Neuronal stem cell (in vitro differentiated cells): ENCODE measurements around the gene RPRD2.

Experiments used
- DNase-seq: peaks from one replicate; pipeline ENCODE4 v3.0.0-alpha.2; 2013; ENCODE audit warnings: low spot score
- H2AFZ ChIP-seq: one replicate; pipeline ENCODE4 v1.6.1; 2013; ENCODE audit warnings: mild to moderate bottlenecking, low read length, inconsistent platforms
- H2AK5ac ChIP-seq: 2 replicates; pipeline ENCODE4 v1.6.1; 2013; ENCODE audit warnings: low read depth, mild to moderate bottlenecking, inconsistent platforms, low read length, moderate library complexity, mixed read lengths
- H2BK120ac ChIP-seq: 2 replicates; pipeline ENCODE4 v1.6.1; 2013; ENCODE audit warnings: low read depth, mild to moderate bottlenecking, inconsistent platforms, low read length, moderate library complexity, mixed read lengths
- H2BK12ac ChIP-seq: one replicate; pipeline ENCODE4 v1.6.1; 2013; ENCODE audit warnings: low read length, inconsistent platforms
- H2BK15ac ChIP-seq: 2 replicates; pipeline ENCODE4 v1.6.1; 2013; ENCODE audit warnings: mild to moderate bottlenecking, low read length, inconsistent platforms, mixed read lengths
- H2BK5ac ChIP-seq: one replicate; pipeline ENCODE4 v1.6.1; 2013; ENCODE audit warnings: inconsistent platforms, mild to moderate bottlenecking, low read length, moderate library complexity
- H3K14ac ChIP-seq: one replicate; pipeline ENCODE4 v1.6.1; 2013; ENCODE audit warnings: low read length, inconsistent platforms
- H3K18ac ChIP-seq: 2 replicates; pipeline ENCODE4 v1.6.1; 2013; ENCODE audit warnings: low read length, inconsistent platforms
- H3K23ac ChIP-seq: 2 replicates; pipeline ENCODE4 v1.6.1; 2013; ENCODE audit warnings: low read depth, mild to moderate bottlenecking, mixed read lengths, low read length, inconsistent platforms; ENCODE audit not compliant: poor library complexity
- H3K27ac ChIP-seq: replicated peaks from 3 replicates; pipeline ENCODE4 v1.5.1; 2013; ENCODE audit warnings: low read length, inconsistent platforms
- H3K27me3 ChIP-seq, 3 experiments: 2 replicates each; pipeline ENCODE4 v1.6.1; 2013; ENCODE audit warnings: low read length in 3 of 3, mild to moderate bottlenecking in 2 of 3, inconsistent platforms in 1 of 3, low read depth in 1 of 3, mixed read lengths in 1 of 3, moderate library complexity in 1 of 3; ENCODE audit not compliant: control insufficient read depth in 3 of 3, insufficient read depth in 3 of 3
- H3K36me3 ChIP-seq, 2 donors: replicated peaks in 1 of 2; 2 replicates each; pipeline ENCODE4 v1.6.1; 2013; ENCODE audit warnings: low read length in 2 of 2; ENCODE audit not compliant: control insufficient read depth in 2 of 2, insufficient read depth in 2 of 2
- H3K4ac ChIP-seq: 2 replicates; pipeline ENCODE4 v1.6.1; 2013; ENCODE audit warnings: inconsistent platforms, mild to moderate bottlenecking, low read length, moderate library complexity
- H3K4me1 ChIP-seq, 2 donors: 1 replicate in 1 of 2; 2 replicates in 1 of 2; pipeline ENCODE4 v1.6.1; 2013; ENCODE audit warnings: low read length in 2 of 2, low read depth in 1 of 2; ENCODE audit not compliant: control insufficient read depth in 2 of 2, insufficient read depth in 1 of 2
- H3K4me2 ChIP-seq: one replicate; pipeline ENCODE4 v1.6.1; 2013; ENCODE audit warnings: mild to moderate bottlenecking, low read length, inconsistent platforms; ENCODE audit not compliant: insufficient read depth, poor library complexity, severe bottlenecking
- H3K4me3 ChIP-seq, 2 donors: 2 replicates each; pipeline ENCODE4 v1.5.1; 2013; ENCODE audit warnings: low read length in 2 of 2, mild to moderate bottlenecking in 2 of 2, inconsistent platforms in 1 of 2, moderate library complexity in 1 of 2
- H3K79me1 ChIP-seq: one replicate; pipeline ENCODE4 v1.6.1; 2013; ENCODE audit warnings: low read depth, mild to moderate bottlenecking, inconsistent platforms, low read length, moderate library complexity
- H3K9ac ChIP-seq: one replicate; pipeline ENCODE4 v1.6.1; 2013; ENCODE audit warnings: mild to moderate bottlenecking, low read depth, low read length, inconsistent platforms; ENCODE audit not compliant: poor library complexity
- H3K9me3 ChIP-seq, 2 donors: replicated peaks in 1 of 2; 2 replicates each; pipeline versions ENCODE3 to v1.6.1; 2013; ENCODE audit warnings: low read length in 2 of 2, mild to moderate bottlenecking in 2 of 2, inconsistent platforms in 1 of 2, low read depth in 1 of 2, mixed read lengths in 1 of 2, moderate library complexity in 1 of 2; ENCODE audit not compliant: control insufficient read depth in 2 of 2, insufficient read depth in 1 of 2
- H4K8ac ChIP-seq: one replicate; pipeline ENCODE4 v1.6.1; 2013; ENCODE audit warnings: low read depth, mild to moderate bottlenecking, inconsistent platforms, low read length, moderate library complexity
- H4K91ac ChIP-seq: one replicate; pipeline ENCODE4 v1.6.1; 2013; ENCODE audit warnings: low read length, low read depth, mild to moderate bottlenecking, inconsistent platforms; ENCODE audit not compliant: poor library complexity
- WGBS, 2 donors: extraction: QIAGEN DNeasy Blood & Tissue Kit; methylation state at CpG; one replicate each; pipeline ENCODE4 v1.1.7; 2013; ENCODE audit warnings: missing lambda C conversion rate in 2 of 2, mixed read lengths in 1 of 2; ENCODE audit not compliant: insufficient read length in 2 of 2, insufficient replicate concordance in 1 of 2; ENCODE audit errors: extremely low coverage in 2 of 2; 5-methylcytosine and 5-hydroxymethylcytosine counted together

The RPRD2 gene

GRCh38 chr1:150383631-150384324 lies 19.8 kb downstream of the RPRD2 start:
- no peak overlapping the region for H2BK120ac ChIP-seq
- DNase-seq: no peak
- WGBS, 2 donors: no CpG with 5 or more reads among the region's 3 CpGs
- no peak overlapping the region for H2BK12ac ChIP-seq
- no peak overlapping the region for H2BK5ac ChIP-seq
- H3K27ac ChIP-seq: no peak overlapping the region
- no peak overlapping the region for H3K23ac ChIP-seq
- no peak overlapping the region for H3K4ac ChIP-seq
- H4K8ac ChIP-seq: no peak overlapping the region
- no peak overlapping the region for H2AFZ ChIP-seq
- no peaks in the 10 kb centered on the region for H3K9me3 ChIP-seq
- H3K9ac ChIP-seq: no peak overlapping the region
- no peak overlapping the region for H2BK15ac ChIP-seq
- no peaks in the 10 kb centered on the region for H3K27me3 ChIP-seq
- no peak overlapping the region for H3K14ac ChIP-seq
- no peak overlapping the region for H4K91ac ChIP-seq
- no peak overlapping the region for H2AK5ac ChIP-seq
- peaks cover 0 to 13% of the 10 kb centered on the region in 2 donors for H3K36me3 ChIP-seq
- H3K79me1 ChIP-seq: peaks cover 1% of the 10 kb centered on the region
- no peak overlapping the region for H3K4me3 ChIP-seq
- H3K4me2 ChIP-seq: no peak overlapping the region
- no peak overlapping the region for H3K18ac ChIP-seq
- H3K4me1 ChIP-seq: no peaks in the 10 kb centered on the region

GRCh38 chr1:150385537-150386445 lies 21.8 kb downstream of the RPRD2 start:
- H2BK12ac ChIP-seq: no peak overlapping the region
- H3K36me3 ChIP-seq: peaks cover 0 to 20% of the 10 kb centered on the region in 2 donors
- no peak overlapping the region for H2AFZ ChIP-seq
- H2BK5ac ChIP-seq: no peak overlapping the region
- no peak overlapping the region for H2BK15ac ChIP-seq
- H3K9ac ChIP-seq: no peak overlapping the region
- H3K18ac ChIP-seq: no peak overlapping the region
- no peak overlapping the region for H3K27ac ChIP-seq
- no peaks in the 10 kb centered on the region for H3K27me3 ChIP-seq
- peaks cover 4% of the 10 kb centered on the region for H3K79me1 ChIP-seq
- H2BK120ac ChIP-seq: no peak overlapping the region
- H4K91ac ChIP-seq: no peak overlapping the region
- H3K4me3 ChIP-seq: no peak overlapping the region
- no peak overlapping the region for H3K4ac ChIP-seq
- WGBS, 2 donors: 100% methylated on average over 1 of the region's 10 CpGs
- DNase-seq: no peak
- H3K14ac ChIP-seq: no peak overlapping the region
- no peaks in the 10 kb centered on the region for H3K9me3 ChIP-seq
- no peak overlapping the region for H3K4me2 ChIP-seq
- H4K8ac ChIP-seq: no peak overlapping the region
- no peak overlapping the region for H3K23ac ChIP-seq
- H2AK5ac ChIP-seq: no peak overlapping the region
- H3K4me1 ChIP-seq: no peaks in the 10 kb centered on the region

- Histone ChIP-seq H4K91ac (no peak overlapping the region), H3K18ac (no peak overlapping the region)
- no peak for DNase-seq
Measured at GRCh38 chr1:150386592-150386991, 22.6 kb downstream of the RPRD2 start.

GRCh38 chr1:150387200-150387599 lies 23.3 kb downstream of the RPRD2 start:
- no peak overlapping the region for H2AFZ ChIP-seq
- no peak overlapping the region for H2BK120ac ChIP-seq
- H3K4me3 ChIP-seq: no peak overlapping the region
- no peak for DNase-seq
- H3K4me2 ChIP-seq: no peak overlapping the region
- H3K9ac ChIP-seq: no peak overlapping the region
- H3K9me3 ChIP-seq: no peaks in the 10 kb centered on the region
- H2AK5ac ChIP-seq: no peak overlapping the region
- H2BK5ac ChIP-seq: no peak overlapping the region
- no peak overlapping the region for H3K27ac ChIP-seq
- H3K14ac ChIP-seq: no peak overlapping the region
- H3K4me1 ChIP-seq: no peaks in the 10 kb centered on the region
- H2BK12ac ChIP-seq: no peak overlapping the region
- peaks cover 0 to 13% of the 10 kb centered on the region in 2 donors for H3K36me3 ChIP-seq
- no peak overlapping the region for H3K18ac ChIP-seq
- H2BK15ac ChIP-seq: no peak overlapping the region
- H3K23ac ChIP-seq: no peak overlapping the region
- H3K27me3 ChIP-seq: no peaks in the 10 kb centered on the region
- H3K79me1 ChIP-seq: peaks cover 4% of the 10 kb centered on the region
- H4K8ac ChIP-seq: no peak overlapping the region
- no peak overlapping the region for H4K91ac ChIP-seq
- no peak overlapping the region for H3K4ac ChIP-seq

More at GRCh38 chr1:150386592-150386991, 22.6 kb downstream of the RPRD2 start:
- Histone ChIP-seq H2AK5ac (no peak overlapping the region), H3K4me1 (no peaks in the 10 kb centered on the region), H3K9me3 (no peaks in the 10 kb centered on the region), H3K4ac (no peak overlapping the region), H2BK120ac (no peak overlapping the region), H3K14ac (no peak overlapping the region), H3K27ac (no peak overlapping the region), H2BK12ac (no peak overlapping the region), H4K8ac (no peak overlapping the region), H2AFZ (no peak overlapping the region), H2BK15ac (no peak overlapping the region), H3K4me3 (no peak overlapping the region), H3K4me2 (no peak overlapping the region), H3K9ac (no peak overlapping the region), H3K36me3 (peaks cover 0 to 16% of the 10 kb centered on the region in 2 donors), H2BK5ac (no peak overlapping the region), H3K79me1 (peaks cover 4% of the 10 kb centered on the region), H3K27me3 (no peaks in the 10 kb centered on the region), H3K23ac (no peak overlapping the region)
- WGBS, 2 donors: no CpG with 5 or more reads among the region's 1 CpG
